MCF 10A (cell line): ENCODE measurements around the gene NFU1. TPM values are rescaled to one million over a fixed set of nuclear protein-coding genes. Genes with fewer than 3 reads are reported as not detected.
"Not testable (repeated sequence)": the region's sequence is repeated elsewhere in the genome, so short reads cannot be mapped to it uniquely, and the experiment has no call there.

Source experiments
- BruUV-seq: library from RNA; stranded (reverse); fragments of 400-500 nt; replicated peaks from 2 replicates; lab custom pipeline; 2021; lab: Mats Ljungman, UMichigan
- CTCF ChIA-PET: fragments of 300-600 bp; sonication (Branson Sonifier 250); formaldehyde crosslinking; extraction: SDS; loops from one replicate; lab custom pipeline; 2021; ENCODE audit warnings: antibody characterized with exemption, inconsistent platforms; lab: Yijun Ruan, JAX
- POLR2A ChIA-PET: fragments of 300-600, 350-650 bp; sonication (Branson Sonifier 250); formaldehyde crosslinking; extraction: SDS; loops from one replicate; lab custom pipeline; 2020; ENCODE audit warnings: antibody characterized with exemption, inconsistent platforms; lab: Yijun Ruan, JAX
- DNase-seq: peaks from one replicate; pipeline ENCODE4 v3.0.0-alpha.2; 2018; ENCODE audit not compliant: unreplicated experiment
- H3K27ac Mint-ChIP-seq: one replicate; pipeline ENCODE4 v1.8.0; 2022; ENCODE audit warnings: mild to moderate bottlenecking, low read depth, mixed read lengths; ENCODE audit not compliant: unreplicated experiment
- H3K27me3 Mint-ChIP-seq: one replicate; pipeline ENCODE4 v1.8.0; 2022; ENCODE audit warnings: mixed read lengths; ENCODE audit not compliant: insufficient read depth, unreplicated experiment
- H3K36me3 Mint-ChIP-seq: one replicate; pipeline ENCODE4 v1.8.0; 2022; ENCODE audit warnings: mild to moderate bottlenecking, moderate library complexity, mixed read lengths; ENCODE audit not compliant: insufficient read depth, unreplicated experiment
- H3K4me1 Mint-ChIP-seq: one replicate; pipeline ENCODE4 v1.8.0; 2022; ENCODE audit warnings: mixed read lengths; ENCODE audit not compliant: insufficient read depth, unreplicated experiment
- H3K4me3 Mint-ChIP-seq: one replicate; pipeline ENCODE4 v1.8.0; 2022; ENCODE audit warnings: mild to moderate bottlenecking, moderate library complexity, mixed read lengths; ENCODE audit not compliant: unreplicated experiment
- H3K9me3 Mint-ChIP-seq: one replicate; pipeline ENCODE4 v1.8.0; 2022; ENCODE audit warnings: mixed read lengths; ENCODE audit not compliant: unreplicated experiment
- intact Hi-C: fragments of 100-400 bp; cut with micrococcal nuclease; formaldehyde crosslinking; loops from 2 replicates; pipeline ENCODE4 v1.14.1; 2022
- total RNA-seq: library from RNA; stranded (reverse); gene quantifications from 2 replicates; pipeline ENCODE4 v1.2.3, GENCODE V29; 2022
- TF ChIP-seq, protein P1 (sequence below): fragments of 200-600 bp; IDR thresholded peaks from one replicate; pipeline ENCODE4 v1.8.0; 2022; ENCODE audit warnings: antibody characterized with exemption, mild to moderate bottlenecking; ENCODE audit not compliant: unreplicated experiment

Gene NFU1
- total RNA-seq, 1 experiment from 2014 or later: 32.3 TPM

DNA sequence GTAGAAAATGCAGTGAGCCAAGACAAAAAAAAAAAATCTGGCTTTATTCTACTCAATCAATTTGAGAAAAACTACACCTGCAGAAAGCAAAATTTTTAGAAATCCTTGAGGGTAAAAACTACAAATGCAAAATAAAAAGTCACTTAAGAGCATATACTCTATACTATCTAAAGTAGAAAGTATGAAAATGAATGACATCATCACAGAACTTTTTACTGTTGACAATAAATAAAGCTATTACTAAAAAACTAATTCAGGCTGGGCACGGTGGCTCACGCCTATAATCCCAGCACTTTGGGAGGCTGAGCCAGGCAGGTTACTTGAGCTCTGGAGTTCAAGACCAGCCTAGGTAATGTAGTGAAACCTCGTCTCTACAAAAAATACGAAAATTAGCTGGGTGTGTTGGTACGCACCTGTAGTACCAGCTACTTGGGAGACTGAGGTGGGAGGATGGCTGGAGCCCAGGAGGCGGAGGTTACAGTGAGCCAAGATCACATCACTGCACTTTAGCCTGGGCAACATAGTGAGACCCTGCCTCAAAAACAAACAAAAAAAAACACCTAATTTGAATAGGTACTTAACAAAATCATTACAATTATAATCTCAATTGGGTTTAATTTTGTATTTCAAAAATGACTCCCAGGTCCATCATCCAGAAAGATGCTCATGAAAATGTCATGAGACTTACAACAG is 7.6 kb downstream of the NFU1 start:
- no TSS peak for BruUV-seq
- ChIA-PET POLR2A (no interaction called here), CTCF (interaction anchor here (0.7 kb wide), 1 partner anchor 1219 kb away, joined by 3 read pairs; no protein-coding TSS in a partner anchor)
- TF ChIP-seq, protein P1, sequence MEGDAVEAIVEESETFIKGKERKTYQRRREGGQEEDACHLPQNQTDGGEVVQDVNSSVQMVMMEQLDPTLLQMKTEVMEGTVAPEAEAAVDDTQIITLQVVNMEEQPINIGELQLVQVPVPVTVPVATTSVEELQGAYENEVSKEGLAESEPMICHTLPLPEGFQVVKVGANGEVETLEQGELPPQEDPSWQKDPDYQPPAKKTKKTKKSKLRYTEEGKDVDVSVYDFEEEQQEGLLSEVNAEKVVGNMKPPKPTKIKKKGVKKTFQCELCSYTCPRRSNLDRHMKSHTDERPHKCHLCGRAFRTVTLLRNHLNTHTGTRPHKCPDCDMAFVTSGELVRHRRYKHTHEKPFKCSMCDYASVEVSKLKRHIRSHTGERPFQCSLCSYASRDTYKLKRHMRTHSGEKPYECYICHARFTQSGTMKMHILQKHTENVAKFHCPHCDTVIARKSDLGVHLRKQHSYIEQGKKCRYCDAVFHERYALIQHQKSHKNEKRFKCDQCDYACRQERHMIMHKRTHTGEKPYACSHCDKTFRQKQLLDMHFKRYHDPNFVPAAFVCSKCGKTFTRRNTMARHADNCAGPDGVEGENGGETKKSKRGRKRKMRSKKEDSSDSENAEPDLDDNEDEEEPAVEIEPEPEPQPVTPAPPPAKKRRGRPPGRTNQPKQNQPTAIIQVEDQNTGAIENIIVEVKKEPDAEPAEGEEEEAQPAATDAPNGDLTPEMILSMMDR: no peak
- Mint-ChIP-seq H3K9me3 (no peaks in the 10 kb centered on the region), H3K27me3 (no peaks in the 10 kb centered on the region), H3K4me3 (no peak overlapping the region), H3K27ac (no peak overlapping the region), H3K4me1 (peaks cover 2% of the 10 kb centered on the region), H3K36me3 (peaks cover 51% of the 10 kb centered on the region)
- DNase-seq: no peak
- intact Hi-C loops: no loop called here

DNA sequence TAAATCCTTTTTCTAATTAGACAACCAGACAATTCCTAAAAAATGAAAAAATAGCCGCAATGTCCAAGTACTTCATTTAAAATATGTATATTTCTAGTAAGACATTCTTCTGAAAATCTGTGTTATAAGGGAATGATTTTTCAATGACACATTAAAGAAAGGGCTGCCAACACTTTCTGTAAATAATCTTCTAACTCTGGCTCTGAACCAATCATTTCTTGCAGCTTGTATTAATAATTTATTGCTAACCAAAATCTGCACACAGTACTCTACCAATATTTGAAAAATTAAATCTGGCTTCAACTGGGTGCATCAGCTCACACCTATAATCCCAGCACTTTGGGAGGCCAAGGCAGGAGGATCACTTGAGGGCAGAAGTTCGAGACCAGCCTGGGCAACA is 8.3 kb downstream of the NFU1 start:
- H3K27ac Mint-ChIP-seq: no peak overlapping the region
- TF ChIP-seq, protein P1: no peak
- no peak overlapping the region for H3K4me3 Mint-ChIP-seq
- DNase-seq: no peak
- CTCF ChIA-PET: interaction anchor here (0.7 kb wide), 1 partner anchor 81 kb away, joined by 3 read pairs; no protein-coding TSS in a partner anchor
- no peaks in the 10 kb centered on the region for H3K9me3 Mint-ChIP-seq
- H3K27me3 Mint-ChIP-seq: no peaks in the 10 kb centered on the region
- intact Hi-C loops: no loop called here
- peaks cover 48% of the 10 kb centered on the region for H3K36me3 Mint-ChIP-seq
- no TSS peak for BruUV-seq
- H3K4me1 Mint-ChIP-seq: no peaks in the 10 kb centered on the region
- POLR2A ChIA-PET: no interaction called here

DNA sequence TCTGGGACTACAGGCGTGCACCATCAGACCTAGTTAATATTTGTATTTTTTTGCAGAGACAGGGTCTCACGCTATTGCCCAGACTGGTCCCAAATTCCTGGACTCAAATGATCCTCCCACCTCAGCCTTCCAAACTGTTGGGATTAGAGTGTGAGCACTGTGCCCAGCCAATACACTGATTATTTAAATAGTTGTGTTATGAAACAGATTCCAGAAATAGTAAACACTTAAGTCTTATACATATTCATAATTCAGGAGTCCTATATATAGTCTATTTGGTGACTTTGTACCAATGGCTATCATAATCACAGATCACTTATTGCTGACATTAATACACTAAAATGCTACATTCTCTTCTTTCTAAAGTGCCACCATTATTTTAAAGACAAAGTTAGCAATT is 12.8 kb downstream of the NFU1 start:
- Mint-ChIP-seq H3K4me1 (no peaks in the 10 kb centered on the region), H3K27me3 (no peaks in the 10 kb centered on the region), H3K9me3 (no peaks in the 10 kb centered on the region), H3K36me3 (peaks cover 68% of the 10 kb centered on the region), H3K27ac (no peak overlapping the region), H3K4me3 (no peak overlapping the region)
- TF ChIP-seq, protein P1: no peak
- no TSS peak for BruUV-seq
- no peak for DNase-seq
- intact Hi-C loops: no loop called here
- POLR2A ChIA-PET: no interaction called here
- CTCF ChIA-PET: no interaction called here

DNA sequence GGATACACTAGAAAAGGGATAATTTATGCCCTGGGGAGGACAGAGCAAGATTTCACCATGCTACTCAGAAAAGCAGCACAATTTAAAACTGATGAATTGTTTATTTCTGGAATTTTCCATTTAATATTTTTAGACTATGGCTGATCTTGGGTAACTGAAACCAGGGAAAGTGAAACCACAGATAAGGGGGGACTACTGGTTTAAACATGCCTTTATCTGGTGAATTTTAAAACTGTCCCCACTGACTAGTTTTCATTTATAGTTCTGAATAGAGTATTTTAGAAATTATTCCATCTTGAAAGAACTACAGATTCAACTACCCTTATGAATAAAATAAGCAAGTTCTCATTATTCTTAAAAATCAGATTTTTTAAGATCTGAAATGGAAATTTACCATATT is 15.0 kb downstream of the NFU1 start:
- peaks cover 67% of the 10 kb centered on the region for H3K36me3 Mint-ChIP-seq
- H3K9me3 Mint-ChIP-seq: no peaks in the 10 kb centered on the region
- no peak overlapping the region for H3K27ac Mint-ChIP-seq
- no peak for DNase-seq
- no TSS peak for BruUV-seq
- no peaks in the 10 kb centered on the region for H3K4me1 Mint-ChIP-seq
- H3K4me3 Mint-ChIP-seq: no peak overlapping the region
- ChIA-PET POLR2A (interaction anchor here (0.6 kb wide), 1 partner anchor 1707 kb away, joined by 3 read pairs; no protein-coding TSS in a partner anchor), CTCF (interaction anchor here (1.3 kb wide), 1 partner anchor 15 kb away, joined by 5 read pairs; the partner anchor contains the start of gene NFU1)
- intact Hi-C loops: no loop called here
- TF ChIP-seq, protein P1: no peak
- no peaks in the 10 kb centered on the region for H3K27me3 Mint-ChIP-seq

DNA sequence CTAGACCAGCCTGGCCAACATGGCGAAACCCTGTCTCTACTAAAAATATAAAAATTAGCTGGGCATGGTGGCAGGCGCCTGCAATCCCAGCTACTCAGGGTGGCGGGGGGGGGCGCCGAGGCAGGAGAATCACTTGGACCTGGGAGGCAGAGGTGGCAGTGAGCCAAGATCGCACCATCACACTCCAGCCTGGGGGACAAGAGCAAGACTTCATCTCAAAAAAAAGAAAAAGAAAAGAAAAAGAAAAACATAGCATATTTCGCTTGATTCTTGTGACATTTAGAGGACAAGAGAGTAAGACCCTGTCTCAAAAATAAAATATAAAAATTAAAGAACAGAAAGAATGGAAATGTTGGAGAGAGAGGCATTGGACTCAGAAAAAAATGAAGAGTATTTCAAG is 18.1 kb downstream of the NFU1 start:
- intact Hi-C loops, BruUV-seq, DNase-seq, H3K9me3 Mint-ChIP-seq, H3K27me3 Mint-ChIP-seq, H3K27ac Mint-ChIP-seq, POLR2A ChIA-PET, H3K4me1 Mint-ChIP-seq, H3K4me3 Mint-ChIP-seq: not testable (repeated sequence)
- CTCF ChIA-PET: interaction anchor here (0.7 kb wide), 1 partner anchor 11 kb away, joined by 5 read pairs; no protein-coding TSS in a partner anchor
- peaks cover 77% of the 10 kb centered on the region for H3K36me3 Mint-ChIP-seq
